DMS153 (cell line): ENCODE data around the gene PAQR6.
A peak's percentile ranks its signal among the peaks of the same experiment; 100 is the strongest.
"Not testable (repeated sequence)": the region's sequence is repeated elsewhere in the genome, so short reads cannot be mapped to it uniquely, and the experiment has no call there.

Experiments used
- DNase-seq: peaks from one replicate; lab custom pipeline; 2025; lab: John Stamatoyannopoulos, UW

The PAQR6 gene

GRCh38 chr1:156232201-156232894 is 15.5 kb downstream of the PAQR6 start:
- no peak for DNase-seq

- DNase-seq, result no peak
Observed at GRCh38 chr1:156230473-156230837, 17.4 kb downstream of the PAQR6 start.

GRCh38 chr1:156229809-156230472 is 17.9 kb downstream of the PAQR6 start:
- DNase-seq, result no peak

- DNase-seq, result no peak
Observed at GRCh38 chr1:156228501-156228900, 19.4 kb downstream of the PAQR6 start.

- DNase-seq, result no peak
Observed at GRCh38 chr1:156226782-156227181, 21.1 kb downstream of the PAQR6 start.

GRCh38 chr1:156226116-156226538 is 21.7 kb downstream of the PAQR6 start:
- no peak for DNase-seq

GRCh38 chr1:156225677-156226014 is 22.2 kb downstream of the PAQR6 start:
- DNase-seq, result no peak

GRCh38 chr1:156221986-156222692 is 25.7 kb downstream of the PAQR6 start:
- no peak for DNase-seq

- no peak for DNase-seq
Observed at GRCh38 chr1:156220226-156220625, 27.6 kb downstream of the PAQR6 start.

- no peak for DNase-seq
Observed at GRCh38 chr1:156217871-156218270, 30.0 kb downstream of the PAQR6 start.

- not testable (repeated sequence) for DNase-seq
Observed at GRCh38 chr1:156216361-156217086, 31.3 kb downstream of the PAQR6 start.

GRCh38 chr1:156214024-156214748 is 33.7 kb downstream of the PAQR6 start:
- no peak for DNase-seq

GRCh38 chr1:156213644-156213966 is 34.3 kb downstream of the PAQR6 start:
- DNase-seq, result no peak

- DNase-seq, result peak; percentile 98
Observed at GRCh38 chr1:156212833-156213643, 34.8 kb downstream of the PAQR6 start, which contains the start of gene PMF1. Gene PMF1 (plus strand): TSS chr1:156213007. CDS start chr1:156213016, 9 bp downstream.

- DNase-seq, result no peak
Observed at GRCh38 chr1:156212130-156212529, 35.7 kb downstream of the PAQR6 start.

GRCh38 chr1:156211243-156211642 is 36.6 kb downstream of the PAQR6 start:
- DNase-seq, result no peak

GRCh38 chr1:156204686-156205085 is 43.2 kb downstream of the PAQR6 start:
- no peak for DNase-seq

- no peak for DNase-seq
Observed at GRCh38 chr1:156203331-156203730, 44.5 kb downstream of the PAQR6 start.

- no peak for DNase-seq
Observed at GRCh38 chr1:156200044-156200443, 47.8 kb downstream of the PAQR6 start.

GRCh38 chr1:156198831-156199349 is 49.0 kb downstream of the PAQR6 start:
- DNase-seq, result no peak

- DNase-seq, result no peak
Observed at GRCh38 chr1:156196445-156196844, 51.4 kb downstream of the PAQR6 start.
